Caco-2 (cell line): ENCODE measurements around the gene ATP8A1. TPM values are rescaled to one million over a fixed set of nuclear protein-coding genes. Genes with fewer than 3 reads are reported as not detected.

Experiments used
- BruUV-seq: library from RNA; stranded (reverse); fragments of 400-500 nt; replicated peaks from 2 replicates; lab custom pipeline; 2021; lab: Mats Ljungman, UMichigan
- CTCF ChIA-PET: fragments of 300-600 bp; sonication (Branson Sonifier 250); formaldehyde crosslinking; loops from one replicate; lab custom pipeline; 2022; ENCODE audit warnings: antibody characterized with exemption; lab: Charles Lee
- POLR2A ChIA-PET: fragments of 300-600 bp; sonication (Branson Sonifier 250); formaldehyde crosslinking; loops from one replicate; lab custom pipeline; 2022; ENCODE audit warnings: antibody characterized with exemption; lab: Charles Lee
- DNase-seq, 2 experiments: peaks; one replicate each; pipeline versions ENCODE4 v3.0.0 to v3.0.0-alpha.2; 2020 to 2022
- H3K27me3 ChIP-seq: replicated peaks from 2 replicates; pipeline ENCODE4 v1.6.0; 2011; ENCODE audit warnings: low read length; ENCODE audit not compliant: control insufficient read depth, insufficient read depth
- H3K36me3 ChIP-seq: 2 replicates; pipeline ENCODE4 v1.5.1; 2011; ENCODE audit warnings: low read length; ENCODE audit not compliant: control insufficient read depth, insufficient read depth
- H3K4me1 ChIP-seq: fragments of 250-450 bp; sonication (Bioruptor Pico); 2 replicates; pipeline ENCODE4 v1.5.1; 2020; ENCODE audit warnings: mild to moderate bottlenecking
- H3K4me3 ChIP-seq: 2 replicates; pipeline ENCODE4 v1.5.1; 2011; ENCODE audit warnings: low read depth, mild to moderate bottlenecking, control low read depth, low read length
- H3K9me3 ChIP-seq: fragments of 250-450 bp; sonication (Bioruptor Pico); 2 replicates; pipeline ENCODE4 v1.5.1; 2020; ENCODE audit warnings: mild to moderate bottlenecking, moderate library complexity
- H3K27ac Mint-ChIP-seq: one replicate; pipeline ENCODE4 v1.8.0; 2022; ENCODE audit warnings: mixed read lengths; ENCODE audit not compliant: unreplicated experiment
- H3K27me3 Mint-ChIP-seq: one replicate; pipeline ENCODE4 v1.8.0; 2022; ENCODE audit warnings: mixed read lengths; ENCODE audit not compliant: insufficient read depth, unreplicated experiment
- H3K36me3 Mint-ChIP-seq: one replicate; pipeline ENCODE4 v1.8.0; 2022; ENCODE audit warnings: mild to moderate bottlenecking, mixed read lengths; ENCODE audit not compliant: insufficient read depth, unreplicated experiment
- H3K4me1 Mint-ChIP-seq: one replicate; pipeline ENCODE4 v1.8.0; 2022; ENCODE audit warnings: low read depth, mixed read lengths; ENCODE audit not compliant: unreplicated experiment
- H3K4me3 Mint-ChIP-seq: one replicate; pipeline ENCODE4 v1.8.0; 2022; ENCODE audit warnings: mild to moderate bottlenecking, moderate library complexity, mixed read lengths; ENCODE audit not compliant: unreplicated experiment
- H3K9me3 Mint-ChIP-seq: one replicate; pipeline ENCODE4 v1.8.0; 2022; ENCODE audit warnings: mixed read lengths; ENCODE audit not compliant: unreplicated experiment
- intact Hi-C: fragments of 100-400 bp; cut with micrococcal nuclease; formaldehyde crosslinking; loops from one replicate; pipeline ENCODE4 v1.10.0; 2022; ENCODE audit not compliant: unreplicated experiment
- total RNA-seq: library from RNA; stranded (reverse); gene quantifications from 2 replicates; pipeline ENCODE4 v1.2.3, GENCODE V29; 2022
- TF ChIP-seq, protein P1 (sequence below), 2 experiments: fragments of 200-600 bp in 1 of 2; IDR thresholded peaks; 1 replicate in 1 of 2; 2 replicates in 1 of 2; pipeline versions ENCODE4 v1.5.1 to v1.8.0; 2011 to 2022; ENCODE audit warnings: antibody characterized with exemption in 1 of 2, control low read depth in 1 of 2, inconsistent platforms in 1 of 2, low read depth in 1 of 2, low read length in 1 of 2, mild to moderate bottlenecking in 1 of 2, moderate library complexity in 1 of 2; ENCODE audit not compliant: insufficient read depth in 1 of 2, severe bottlenecking in 1 of 2, unreplicated experiment in 1 of 2

The ATP8A1 gene
- total RNA-seq, 1 experiment from 2014 or later = 9.3 TPM

DNA sequence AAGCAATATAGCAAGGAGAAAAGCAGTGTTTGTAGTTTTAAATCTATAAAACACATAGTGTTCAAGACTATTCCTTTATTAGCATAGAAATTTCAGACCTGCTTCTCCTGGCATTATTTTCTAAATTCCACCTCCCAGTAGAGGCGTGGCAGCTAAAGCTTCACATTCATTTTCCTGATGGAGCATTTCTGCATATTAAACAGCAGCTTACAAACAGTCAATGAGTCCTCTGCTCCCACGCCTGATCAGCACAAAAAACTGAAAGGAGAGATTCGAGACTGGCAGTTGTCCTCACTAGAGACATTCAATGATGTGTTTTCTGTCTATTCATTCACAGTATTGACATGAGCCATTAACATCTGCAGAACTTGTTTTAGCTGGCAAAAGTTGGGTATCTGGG lies 198.2 kb downstream of the ATP8A1 start:
- peaks cover 4% of the 10 kb centered on the region; the same call in 1 of the 2 replicates for H3K4me1 ChIP-seq
- ChIA-PET CTCF (no interaction called here), POLR2A (no interaction called here)
- H3K27me3 Mint-ChIP-seq = no peaks in the 10 kb centered on the region
- H3K4me1 Mint-ChIP-seq = no peaks in the 10 kb centered on the region
- intact Hi-C loops = no loop called here
- no peaks in the 10 kb centered on the region for H3K9me3 ChIP-seq
- no peak overlapping the region for H3K27ac Mint-ChIP-seq
- no peaks in the 10 kb centered on the region for H3K27me3 ChIP-seq
- no TSS peak for BruUV-seq
- H3K36me3 ChIP-seq = no peaks in the 10 kb centered on the region; the same call in 1 of the 2 replicates
- no peak overlapping the region for H3K4me3 ChIP-seq
- TF ChIP-seq, protein P1, sequence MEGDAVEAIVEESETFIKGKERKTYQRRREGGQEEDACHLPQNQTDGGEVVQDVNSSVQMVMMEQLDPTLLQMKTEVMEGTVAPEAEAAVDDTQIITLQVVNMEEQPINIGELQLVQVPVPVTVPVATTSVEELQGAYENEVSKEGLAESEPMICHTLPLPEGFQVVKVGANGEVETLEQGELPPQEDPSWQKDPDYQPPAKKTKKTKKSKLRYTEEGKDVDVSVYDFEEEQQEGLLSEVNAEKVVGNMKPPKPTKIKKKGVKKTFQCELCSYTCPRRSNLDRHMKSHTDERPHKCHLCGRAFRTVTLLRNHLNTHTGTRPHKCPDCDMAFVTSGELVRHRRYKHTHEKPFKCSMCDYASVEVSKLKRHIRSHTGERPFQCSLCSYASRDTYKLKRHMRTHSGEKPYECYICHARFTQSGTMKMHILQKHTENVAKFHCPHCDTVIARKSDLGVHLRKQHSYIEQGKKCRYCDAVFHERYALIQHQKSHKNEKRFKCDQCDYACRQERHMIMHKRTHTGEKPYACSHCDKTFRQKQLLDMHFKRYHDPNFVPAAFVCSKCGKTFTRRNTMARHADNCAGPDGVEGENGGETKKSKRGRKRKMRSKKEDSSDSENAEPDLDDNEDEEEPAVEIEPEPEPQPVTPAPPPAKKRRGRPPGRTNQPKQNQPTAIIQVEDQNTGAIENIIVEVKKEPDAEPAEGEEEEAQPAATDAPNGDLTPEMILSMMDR (IDR thresholded peaks at IDR 0.05; ENCODE audit: insufficient read depth in 1 of 2, low read depth in 1 of 2, low read length in 1 of 2, severe bottlenecking in 1 of 2, unreplicated experiment in 1 of 2) = no peak
- DNase-seq = no peak
- H3K4me3 Mint-ChIP-seq = no peak overlapping the region
- H3K9me3 Mint-ChIP-seq = no peaks in the 10 kb centered on the region
- H3K36me3 Mint-ChIP-seq = peaks cover 18% of the 10 kb centered on the region

DNA sequence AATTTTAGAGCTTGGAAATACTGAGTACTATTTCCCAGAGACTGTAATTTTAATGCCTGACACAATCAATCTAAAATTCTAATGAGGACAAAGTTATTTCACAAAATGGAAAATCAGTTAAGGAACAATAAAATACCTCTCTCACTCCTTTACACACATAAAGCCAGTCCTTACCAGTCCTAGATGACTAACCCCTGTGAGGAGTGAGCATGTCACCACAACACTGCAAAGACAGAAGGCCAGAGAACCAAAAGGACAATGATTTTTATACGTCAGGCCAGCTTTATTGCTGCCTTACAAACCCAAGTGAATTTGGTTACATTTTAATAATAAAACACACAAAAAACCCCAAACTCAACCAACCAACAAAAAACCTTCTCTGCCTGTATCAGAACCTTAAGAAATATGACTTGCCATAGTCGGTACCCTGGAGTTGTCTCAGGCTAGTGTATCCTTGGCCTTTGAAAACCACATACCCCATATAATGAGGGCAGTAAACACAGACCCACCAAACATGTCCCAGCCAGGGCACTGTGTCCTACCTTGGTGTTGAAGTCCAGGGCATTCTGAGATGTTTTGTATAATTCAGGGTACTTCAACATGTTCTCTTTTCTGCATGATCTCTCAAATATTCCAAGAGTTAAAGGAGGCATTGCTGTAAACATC lies 202.0 kb downstream of the ATP8A1 start:
- BruUV-seq = no TSS peak
- CTCF ChIA-PET = no interaction called here
- Mint-ChIP-seq H3K9me3 (no peaks in the 10 kb centered on the region), H3K27me3 (no peaks in the 10 kb centered on the region), H3K4me3 (no peak overlapping the region), H3K27ac (no peak overlapping the region), H3K4me1 (peaks cover 7% of the 10 kb centered on the region), H3K36me3 (no peaks in the 10 kb centered on the region)
- TF ChIP-seq, protein P1 (IDR thresholded peaks at IDR 0.05; ENCODE audit: insufficient read depth in 1 of 2, low read depth in 1 of 2, low read length in 1 of 2, severe bottlenecking in 1 of 2, unreplicated experiment in 1 of 2) = no peak
- H3K9me3 ChIP-seq = no peaks in the 10 kb centered on the region
- intact Hi-C loops = no loop called here
- H3K36me3 ChIP-seq = no peaks in the 10 kb centered on the region
- no peaks in the 10 kb centered on the region for H3K4me1 ChIP-seq
- POLR2A ChIA-PET = no interaction called here
- no peaks in the 10 kb centered on the region for H3K27me3 ChIP-seq
- H3K4me3 ChIP-seq = no peak overlapping the region
- DNase-seq = no peak

DNA sequence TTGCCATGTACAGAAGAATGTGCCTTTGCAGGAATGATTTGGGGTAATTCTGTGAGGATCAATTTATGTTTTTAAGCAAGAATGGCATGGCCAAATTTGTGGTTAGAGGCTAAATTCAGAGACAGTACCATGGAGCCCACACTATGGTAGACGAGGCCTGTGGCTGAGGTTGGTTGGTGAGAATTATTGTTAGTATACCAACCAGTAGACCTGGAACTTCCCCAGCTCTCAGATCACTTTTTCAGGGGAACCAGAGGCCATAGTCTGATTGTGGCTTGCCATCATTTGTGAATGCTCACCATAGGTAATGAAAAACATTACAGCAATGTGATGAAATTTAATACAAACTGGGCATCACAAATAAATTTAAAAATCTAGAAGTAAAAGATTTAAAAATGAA lies 203.3 kb downstream of the ATP8A1 start:
- Histone ChIP-seq H3K4me3 (no peak overlapping the region), H3K9me3 (no peaks in the 10 kb centered on the region), H3K4me1 (no peaks in the 10 kb centered on the region), H3K36me3 (no peaks in the 10 kb centered on the region), H3K27me3 (no peaks in the 10 kb centered on the region)
- TF ChIP-seq, protein P1 (IDR thresholded peaks at IDR 0.05; ENCODE audit: insufficient read depth in 1 of 2, low read depth in 1 of 2, low read length in 1 of 2, severe bottlenecking in 1 of 2, unreplicated experiment in 1 of 2) = no peak
- intact Hi-C loops = no loop called here
- H3K27ac Mint-ChIP-seq = no peak overlapping the region
- CTCF ChIA-PET = no interaction called here
- H3K27me3 Mint-ChIP-seq = no peaks in the 10 kb centered on the region
- H3K4me1 Mint-ChIP-seq = peaks cover 7% of the 10 kb centered on the region
- no peak overlapping the region for H3K4me3 Mint-ChIP-seq
- no peak for DNase-seq
- no TSS peak for BruUV-seq
- H3K9me3 Mint-ChIP-seq = no peaks in the 10 kb centered on the region
- H3K36me3 Mint-ChIP-seq = no peaks in the 10 kb centered on the region
- POLR2A ChIA-PET = no interaction called here
